Nephron progenitor cell (in vitro differentiated cells): Measurements from ENCODE around the gene CDC34.
A peak's percentile ranks its signal among the peaks of the same experiment; 100 is the strongest.

Experiments used
- DNase-seq: peaks from one replicate; pipeline ENCODE4 v3.0.0; 2021
- H3K27ac Mint-ChIP-seq: 2 replicates; pipeline ENCODE4 v1.8.0; 2021; ENCODE audit warnings: mild to moderate bottlenecking, moderate library complexity, mixed read lengths
- H3K27me3 Mint-ChIP-seq: 2 replicates; pipeline ENCODE4 v1.8.0; 2021; ENCODE audit warnings: mild to moderate bottlenecking, low read depth, mixed read lengths; ENCODE audit not compliant: poor library complexity
- H3K36me3 Mint-ChIP-seq: 2 replicates; pipeline ENCODE4 v1.8.0; 2021; ENCODE audit warnings: low read depth, mixed read lengths
- H3K4me1 Mint-ChIP-seq: 2 replicates; pipeline ENCODE4 v1.8.0; 2021; ENCODE audit warnings: mixed read lengths
- H3K4me3 Mint-ChIP-seq: 2 replicates; pipeline ENCODE4 v1.8.0; 2021; ENCODE audit warnings: mild to moderate bottlenecking, moderate library complexity, mixed read lengths
- H3K9me3 Mint-ChIP-seq: 2 replicates; pipeline ENCODE4 v1.8.0; 2021; ENCODE audit warnings: mild to moderate bottlenecking, moderate library complexity, mixed read lengths
- CTCF ChIP-seq: fragments of 200-600 bp; sonication (generic); IDR thresholded peaks from 2 replicates; pipeline ENCODE4 v1.5.0; 2021; ENCODE audit warnings: antibody characterized with exemption

CDC34 gene

GRCh38 chr19:572140-572742 is 40.7 kb downstream of the CDC34 start, which contains the start of gene BSG:
Gene BSG, plus strand, starts transcription at chr19:572596. Its CDS starts 39 bp downstream, at chr19:572635.
- Mint-ChIP-seq H3K4me1 (peaks cover 61% of the 10 kb centered on the region), H3K36me3 (peaks cover 12% of the 10 kb centered on the region), H3K9me3 (peaks cover 15% of the 10 kb centered on the region), H3K27ac (peak within 1 kb of the TSS; percentile 99), H3K4me3 (peak within 1 kb of the TSS; percentile 92), H3K27me3 (peaks cover 7% of the 10 kb centered on the region)
- no peak for TF ChIP-seq CTCF
- peak; percentile 98 for DNase-seq

GRCh38 chr19:572743-573518 is 41.4 kb downstream of the CDC34 start:
- Mint-ChIP-seq H3K27me3 (peaks cover 7% of the 10 kb centered on the region), H3K9me3 (peaks cover 15% of the 10 kb centered on the region), H3K27ac (peak overlapping the region; percentile 88), H3K4me3 (peak overlapping the region; percentile 92), H3K4me1 (peaks cover 59% of the 10 kb centered on the region), H3K36me3 (peaks cover 12% of the 10 kb centered on the region)
- DNase-seq, result peak; percentile 42
- TF ChIP-seq CTCF, result no peak

GRCh38 chr19:573519-573825 is 41.9 kb downstream of the CDC34 start:
- Mint-ChIP-seq H3K36me3 (peaks cover 12% of the 10 kb centered on the region), H3K27ac (peak overlapping the region; percentile 87), H3K4me3 (peak overlapping the region; percentile 92), H3K4me1 (peaks cover 62% of the 10 kb centered on the region), H3K9me3 (peaks cover 15% of the 10 kb centered on the region), H3K27me3 (peaks cover 7% of the 10 kb centered on the region)
- no peak for TF ChIP-seq CTCF
- DNase-seq, result no peak

GRCh38 chr19:574658-575526 is 43.3 kb downstream of the CDC34 start:
- TF ChIP-seq CTCF, result no peak
- peaks cover 5% of the 10 kb centered on the region for H3K36me3 Mint-ChIP-seq
- H3K4me1 Mint-ChIP-seq, result peaks cover 60% of the 10 kb centered on the region
- peak overlapping the region; percentile 91 for H3K27ac Mint-ChIP-seq
- DNase-seq, result peak; percentile 37
- H3K9me3 Mint-ChIP-seq, result peaks cover 8% of the 10 kb centered on the region
- peaks cover 5% of the 10 kb centered on the region for H3K27me3 Mint-ChIP-seq
- H3K4me3 Mint-ChIP-seq, result peak overlapping the region; percentile 92

- Mint-ChIP-seq H3K27ac (no peak overlapping the region), H3K4me3 (peak overlapping the region; percentile 92), H3K27me3 (peaks cover 3% of the 10 kb centered on the region), H3K36me3 (peaks cover 5% of the 10 kb centered on the region), H3K4me1 (peaks cover 58% of the 10 kb centered on the region), H3K9me3 (peaks cover 7% of the 10 kb centered on the region)
- DNase-seq, result no peak
- no peak for TF ChIP-seq CTCF
Measured at GRCh38 chr19:575527-576506, 44.3 kb downstream of the CDC34 start.
